Peyer's patch (tissue), 4 donors: ENCODE results near the gene ASAP2.
A peak's percentile ranks its signal among the peaks of the same experiment; 100 is the strongest.

ENCODE experiments used
- POLR2A ChIP-seq, 2 donors: fragments of 450-650 bp; IDR thresholded peaks; one replicate each; pipeline ENCODE4 v1.5.1; 2017; ENCODE audit warnings: antibody characterized with exemption in 2 of 2, mild to moderate bottlenecking in 2 of 2, moderate library complexity in 2 of 2
- TF ChIP-seq, protein P1 (sequence below), 6 experiments: fragments of 450-650 bp in 4 of 6; fragments of 200-600 bp in 2 of 6; sonication (generic) in 1 of 6; IDR thresholded peaks; one replicate each; pipeline ENCODE4 v1.5.1; 2017 to 2019; ENCODE audit warnings: antibody characterized with exemption in 6 of 6, mild to moderate bottlenecking in 3 of 6, moderate library complexity in 1 of 6

DNA sequence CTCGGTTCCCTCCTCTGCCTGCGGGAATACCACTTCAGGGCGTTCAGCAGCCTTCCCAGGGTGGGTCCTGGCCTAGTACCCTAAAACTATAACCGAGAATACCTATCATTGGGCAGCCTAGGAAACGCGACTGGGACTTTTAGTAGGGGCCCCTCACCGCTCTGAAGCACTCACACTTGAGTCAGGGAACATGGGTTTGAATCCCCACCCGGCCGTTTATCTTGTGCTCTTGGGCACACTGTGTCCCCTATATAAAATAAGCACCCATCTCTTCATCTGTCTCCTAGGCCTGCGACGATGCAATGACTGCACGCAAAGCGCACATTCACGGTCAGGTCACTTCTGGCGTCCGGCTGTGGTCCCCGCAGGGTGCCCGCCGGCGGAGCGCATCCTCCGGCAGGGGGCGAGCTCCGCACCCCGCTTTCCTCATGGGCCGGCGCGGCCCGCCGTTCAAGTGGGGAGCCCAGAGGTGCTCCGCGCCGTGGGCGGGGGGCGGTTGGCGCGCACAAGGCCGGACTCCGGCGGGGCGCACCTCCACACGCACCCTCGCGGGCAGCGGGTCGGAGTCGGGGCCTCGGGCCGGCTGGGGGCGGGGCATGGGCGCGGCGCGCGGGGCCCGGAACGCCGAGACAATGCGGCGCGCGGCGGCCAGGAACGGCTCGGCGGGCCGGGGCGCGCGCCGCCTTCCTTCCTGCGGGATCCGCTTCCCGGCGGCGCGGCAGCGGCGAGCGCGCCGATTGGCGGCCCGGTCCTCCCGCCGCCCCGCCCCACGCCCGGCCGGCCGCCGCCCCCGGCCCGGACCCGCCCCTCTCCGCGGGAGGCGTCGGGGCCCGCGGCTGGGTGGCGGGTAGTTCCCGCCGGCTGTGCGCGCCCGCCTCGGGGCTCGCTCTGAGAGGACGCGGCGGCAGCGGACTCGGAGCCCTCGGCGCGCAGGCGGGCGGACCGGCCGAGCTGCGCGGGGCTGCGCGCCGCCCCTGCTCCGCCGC lies at the start of gene ASAP2:
- TF ChIP-seq, protein P1, sequence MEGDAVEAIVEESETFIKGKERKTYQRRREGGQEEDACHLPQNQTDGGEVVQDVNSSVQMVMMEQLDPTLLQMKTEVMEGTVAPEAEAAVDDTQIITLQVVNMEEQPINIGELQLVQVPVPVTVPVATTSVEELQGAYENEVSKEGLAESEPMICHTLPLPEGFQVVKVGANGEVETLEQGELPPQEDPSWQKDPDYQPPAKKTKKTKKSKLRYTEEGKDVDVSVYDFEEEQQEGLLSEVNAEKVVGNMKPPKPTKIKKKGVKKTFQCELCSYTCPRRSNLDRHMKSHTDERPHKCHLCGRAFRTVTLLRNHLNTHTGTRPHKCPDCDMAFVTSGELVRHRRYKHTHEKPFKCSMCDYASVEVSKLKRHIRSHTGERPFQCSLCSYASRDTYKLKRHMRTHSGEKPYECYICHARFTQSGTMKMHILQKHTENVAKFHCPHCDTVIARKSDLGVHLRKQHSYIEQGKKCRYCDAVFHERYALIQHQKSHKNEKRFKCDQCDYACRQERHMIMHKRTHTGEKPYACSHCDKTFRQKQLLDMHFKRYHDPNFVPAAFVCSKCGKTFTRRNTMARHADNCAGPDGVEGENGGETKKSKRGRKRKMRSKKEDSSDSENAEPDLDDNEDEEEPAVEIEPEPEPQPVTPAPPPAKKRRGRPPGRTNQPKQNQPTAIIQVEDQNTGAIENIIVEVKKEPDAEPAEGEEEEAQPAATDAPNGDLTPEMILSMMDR (IDR thresholded peaks at IDR 0.05), result peak; percentile 18 to 93 (median 77)
- TF ChIP-seq POLR2A (IDR thresholded peaks at IDR 0.05), result peak in 1 of 2 donors; percentile 65
